DMS153 (cell line): ENCODE results near the gene SLC9A7.

Source experiments
- DNase-seq: peaks from one replicate; lab custom pipeline; 2025; lab: John Stamatoyannopoulos, UW

Gene SLC9A7

GRCh38 chrX:46602468-46603102 is 156.3 kb downstream of the SLC9A7 start:
- DNase-seq, result no peak

- DNase-seq, result no peak
Measured at GRCh38 chrX:46601283-46601682, 157.6 kb downstream of the SLC9A7 start.

- no peak for DNase-seq
Measured at GRCh38 chrX:46599051-46599560, 159.8 kb downstream of the SLC9A7 start.

GRCh38 chrX:46597771-46598170 is 161.1 kb downstream of the SLC9A7 start:
- DNase-seq, result no peak

GRCh38 chrX:46597208-46597607 is 161.7 kb downstream of the SLC9A7 start:
- DNase-seq, result no peak

- no peak for DNase-seq
Measured at GRCh38 chrX:46595084-46595483, 163.8 kb downstream of the SLC9A7 start.

- DNase-seq, result no peak
Measured at GRCh38 chrX:46589977-46590723, 168.8 kb downstream of the SLC9A7 start.

- DNase-seq, result no peak
Measured at GRCh38 chrX:46588263-46588662, 170.7 kb downstream of the SLC9A7 start.

GRCh38 chrX:46587753-46588171 is 171.2 kb downstream of the SLC9A7 start:
- no peak for DNase-seq

- no peak for DNase-seq
Measured at GRCh38 chrX:46587158-46587557, 171.8 kb downstream of the SLC9A7 start.

- no peak for DNase-seq
Measured at GRCh38 chrX:46584736-46585135, 174.2 kb downstream of the SLC9A7 start.

GRCh38 chrX:46582966-46583365 is 176.0 kb downstream of the SLC9A7 start:
- no peak for DNase-seq

GRCh38 chrX:46582325-46582724 is 176.6 kb downstream of the SLC9A7 start:
- no peak for DNase-seq

GRCh38 chrX:46580613-46581012 is 178.3 kb downstream of the SLC9A7 start:
- DNase-seq, result no peak

GRCh38 chrX:46579250-46579649 is 179.7 kb downstream of the SLC9A7 start:
- no peak for DNase-seq

GRCh38 chrX:46577221-46578005 is 181.5 kb downstream of the SLC9A7 start:
- DNase-seq, result no peak

GRCh38 chrX:46576458-46576857 is 182.5 kb downstream of the SLC9A7 start:
- no peak for DNase-seq

- no peak for DNase-seq
Measured at GRCh38 chrX:46575991-46576392, 182.9 kb downstream of the SLC9A7 start.

- DNase-seq, result no peak
Measured at GRCh38 chrX:46575586-46575985, 183.3 kb downstream of the SLC9A7 start.

GRCh38 chrX:46574774-46575381 is 184.0 kb downstream of the SLC9A7 start:
- DNase-seq, result peak; percentile 7

- peak; percentile 43 for DNase-seq
Measured at GRCh38 chrX:46573892-46574773, 184.8 kb downstream of the SLC9A7 start.
